HepG2 (cell line): ENCODE measurements around the gene PDLIM4. TPM values are rescaled to one million over a fixed set of nuclear protein-coding genes. Genes with fewer than 3 reads are reported as not detected.

Source experiments
- CCDC6 ChIP-seq: sonication (generic); formaldehyde crosslinking; IDR thresholded peaks from 2 replicates; pipeline ENCODE4 v1.8.1; 2022; ENCODE audit warnings: mild to moderate bottlenecking, missing genetic modification reagents, moderate library complexity
- DNMT1 ChIP-seq: sonication (generic); formaldehyde crosslinking; IDR thresholded peaks from 2 replicates; pipeline ENCODE4 v1.5.1; 2020; ENCODE audit warnings: mild to moderate bottlenecking, missing genetic modification reagents
- ESRRA ChIP-seq: sonication (generic); formaldehyde crosslinking; IDR thresholded peaks from 2 replicates; pipeline ENCODE4 v1.5.1; 2020; ENCODE audit warnings: mild to moderate bottlenecking, low read depth, missing genetic modification reagents
- FOXA3 ChIP-seq: IDR thresholded peaks from 2 replicates; pipeline ENCODE4 v1.6.1; 2016; ENCODE audit warnings: missing genetic modification reagents, missing compliant biosample characterization
- GLI4 ChIP-seq: sonication (generic); formaldehyde crosslinking; IDR thresholded peaks from 2 replicates; pipeline ENCODE4 v1.5.1; 2020; ENCODE audit warnings: missing genetic modification reagents, mild to moderate bottlenecking, moderate library complexity, borderline replicate concordance
- HNRNPUL1 ChIP-seq: fragments of 200-400 bp; formaldehyde crosslinking; IDR thresholded peaks from 2 replicates; pipeline ENCODE4 v1.6.1; 2017; ENCODE audit warnings: low read depth, mild to moderate bottlenecking, low read length, moderate library complexity
- HOXA3 ChIP-seq: sonication (generic); formaldehyde crosslinking; IDR thresholded peaks from 2 replicates; pipeline ENCODE4 v1.5.0; 2020; ENCODE audit warnings: missing genetic modification reagents
- KAT8 ChIP-seq: IDR thresholded peaks from 2 replicates; pipeline ENCODE4 v1.6.1; 2016; ENCODE audit warnings: missing genetic modification reagents, missing compliant biosample characterization
- NONO ChIP-seq, 2 experiments: fragments of 450-650 bp in 1 of 2; sonication (generic) in 1 of 2; formaldehyde crosslinking in 1 of 2; IDR thresholded peaks in 1 of 2; conservative IDR thresholded peaks in 1 of 2; 2 replicates each; pipeline versions ENCODE4 v1.6.1 to v1.8.0; 2017 to 2022; ENCODE audit warnings: mild to moderate bottlenecking in 1 of 2, missing genetic modification reagents in 1 of 2, moderate library complexity in 1 of 2
- NR3C1 ChIP-seq: sonication (generic); formaldehyde crosslinking; IDR thresholded peaks from 2 replicates; pipeline ENCODE4 v1.4.0; 2020; ENCODE audit warnings: missing genetic modification reagents
- PAX8 ChIP-seq: sonication (generic); formaldehyde crosslinking; IDR thresholded peaks from 2 replicates; pipeline ENCODE4 v1.8.0; 2022; ENCODE audit warnings: mild to moderate bottlenecking, missing genetic modification reagents, borderline replicate concordance
- RELA ChIP-seq: sonication (generic); formaldehyde crosslinking; IDR thresholded peaks from 2 replicates; pipeline ENCODE4 v1.4.0; 2020; ENCODE audit warnings: missing genetic modification reagents
- SATB2 ChIP-seq: sonication (generic); formaldehyde crosslinking; IDR thresholded peaks from 2 replicates; pipeline ENCODE4 v1.5.0; 2020; ENCODE audit warnings: missing genetic modification reagents
- SP4 ChIP-seq: sonication (generic); formaldehyde crosslinking; IDR thresholded peaks from 2 replicates; pipeline ENCODE4 v1.8.1; 2023; ENCODE audit warnings: mild to moderate bottlenecking, missing genetic modification reagents
- SRY ChIP-seq: sonication (generic); formaldehyde crosslinking; IDR thresholded peaks from 2 replicates; pipeline ENCODE4 v1.8.0; 2022; ENCODE audit warnings: mild to moderate bottlenecking, missing genetic modification reagents
- ZNF17 ChIP-seq: sonication (generic); formaldehyde crosslinking; IDR thresholded peaks from 2 replicates; pipeline ENCODE4 v1.5.0; 2020; ENCODE audit warnings: mild to moderate bottlenecking, missing genetic modification reagents
- ZNF33A ChIP-seq: sonication (generic); formaldehyde crosslinking; IDR thresholded peaks from 2 replicates; pipeline ENCODE4 v1.5.1; 2020; ENCODE audit warnings: missing genetic modification reagents, mild to moderate bottlenecking, moderate library complexity, borderline replicate concordance
- ZNF543 ChIP-seq: sonication (generic); formaldehyde crosslinking; IDR thresholded peaks from 2 replicates; pipeline ENCODE4 v1.4.0; 2020; ENCODE audit warnings: mild to moderate bottlenecking, missing genetic modification reagents
- ZNF619 ChIP-seq: sonication (generic); formaldehyde crosslinking; IDR thresholded peaks from 2 replicates; pipeline ENCODE4 v1.4.0; 2020; ENCODE audit warnings: mild to moderate bottlenecking, missing genetic modification reagents
- ZNF703 ChIP-seq: sonication (generic); formaldehyde crosslinking; IDR thresholded peaks from 2 replicates; pipeline ENCODE4 v1.5.1; 2020; ENCODE audit warnings: missing genetic modification reagents, mild to moderate bottlenecking, moderate library complexity, borderline replicate concordance
- ZNF777 ChIP-seq: sonication (generic); formaldehyde crosslinking; IDR thresholded peaks from 2 replicates; pipeline ENCODE4 v1.4.0; 2020; ENCODE audit warnings: missing genetic modification reagents
- ZNF878 ChIP-seq: sonication (generic); formaldehyde crosslinking; IDR thresholded peaks from 2 replicates; pipeline ENCODE4 v1.8.1; 2023; ENCODE audit warnings: mild to moderate bottlenecking, missing genetic modification reagents, moderate library complexity
- polyA plus RNA-seq, 8 experiments: library from polyadenylated mRNA; depleted of rRNA in 3 of 8; stranded (reverse) in 7 of 8; unstranded in 1 of 8; fragments of >200 nt; fragmentation: Illumina TruSeq in 4 of 8; extraction: Trizol in 4 of 8; gene quantifications; 2 replicates each; pipeline versions ENCODE4 v1.2.1 to v1.2.3, GENCODE V29; 2011 to 2016; ENCODE audit warnings: low read depth in 4 of 8, missing spikeins in 1 of 8, mixed read lengths in 1 of 8; ENCODE audit not compliant: insufficient read depth in 1 of 8
- total RNA-seq, 5 experiments: library from RNA; depleted of rRNA; stranded (reverse); fragments of >200 nt; fragmentation: Illumina TruSeq; extraction: Trizol; gene quantifications; 2 replicates each; pipeline ENCODE4 v1.2.3, GENCODE V29; 2016; ENCODE audit warnings: low read depth in 1 of 5
- TF ChIP-seq, protein P1 (sequence below): sonication (generic); formaldehyde crosslinking; IDR thresholded peaks from 2 replicates; pipeline ENCODE4 v1.5.1; 2020; ENCODE audit warnings: mild to moderate bottlenecking, missing genetic modification reagents, moderate library complexity
- TF ChIP-seq, protein P2 (sequence below), 2 experiments: sonication (generic) in 1 of 2; formaldehyde crosslinking in 1 of 2; IDR thresholded peaks; 2 replicates each; pipeline versions ENCODE4 v1.4.0 to v1.6.1; 2018 to 2020; ENCODE audit warnings: missing genetic modification reagents in 2 of 2, borderline replicate concordance in 1 of 2, low read depth in 1 of 2, mild to moderate bottlenecking in 1 of 2, missing biosample characterization in 1 of 2

Gene PDLIM4
- total and polyA plus RNA-seq, 2 of the 13 experiments (the other 11 are each of a cell fraction or from before 2014, with no cell fraction given) = 1.1 to 2.3 TPM

DNA sequence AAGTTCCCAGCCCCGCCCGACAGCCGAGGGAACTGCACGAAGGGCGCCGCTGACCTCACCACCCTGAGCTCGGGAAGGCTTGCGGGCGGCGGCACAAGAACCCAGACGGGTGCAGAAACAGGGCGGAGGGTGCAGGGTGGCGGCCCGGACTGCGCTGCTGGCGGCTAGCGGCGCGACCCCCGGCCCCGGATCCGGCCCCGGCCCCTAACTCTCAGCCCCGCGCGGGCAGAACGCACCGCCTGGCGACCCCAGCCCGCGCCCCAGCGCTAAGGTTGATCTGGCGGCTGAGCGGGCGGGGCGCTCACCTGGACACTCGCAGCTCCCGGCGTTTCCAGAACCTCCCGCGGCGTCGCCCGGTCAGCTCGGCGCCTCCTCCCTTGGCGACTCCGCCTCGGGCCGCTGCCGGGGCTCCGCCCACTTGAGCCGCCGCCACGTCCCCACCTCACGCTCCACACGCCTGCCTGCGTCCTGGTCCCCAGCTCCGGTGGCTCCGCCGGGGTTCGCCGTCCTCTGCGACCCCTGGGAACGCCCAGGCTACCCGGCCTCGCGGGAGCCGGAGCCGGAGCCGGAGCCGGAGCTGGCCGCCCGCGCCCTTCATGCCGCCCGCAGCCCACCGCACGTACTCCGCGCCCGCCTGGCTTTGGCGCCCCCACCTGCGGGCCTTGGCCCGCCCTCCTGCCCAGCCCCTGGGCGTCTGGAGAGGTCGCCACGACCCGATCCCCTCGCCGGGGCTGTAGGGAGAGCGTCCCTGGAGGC is 29.8 kb upstream of the PDLIM4 start, which contains the start of gene P4HA2 (continued):
- TF ChIP-seq ZNF33A (CRISPR knock-in tag) (no peak), NR3C1 (CRISPR knock-in tag) (no peak), RELA (CRISPR knock-in tag) (no peak), HOXA3 (peak; percentile 73), PAX8 (CRISPR knock-in tag) (0 out of 2 replicates have a peak, but pooled peaks have one; percentile 67), ZNF619 (0 out of 2 replicates have a peak, but pooled peaks have one; percentile 54), CCDC6 (CRISPR knock-in tag) (no peak; the same call in 1 of the 2 replicates), ZNF17 (no peak), FOXA3 (peak; percentile 1; the same call in 1 of the 2 replicates), ESRRA (CRISPR knock-in tag) (peak; percentile 35; the same call in 1 of the 2 replicates), KAT8 (CRISPR knock-in tag) (no peak), DNMT1 (CRISPR knock-in tag) (peak; percentile 67; the same call in 1 of the 2 replicates), ZNF878 (CRISPR knock-in tag) (peak; percentile 33; the same call in 1 of the 2 replicates), ZNF703 (CRISPR knock-in tag) (peak; percentile 73; the same call in 1 of the 2 replicates), SP4 (CRISPR knock-in tag) (peak; percentile 89), GLI4 (CRISPR knock-in tag) (peak; percentile 96), HNRNPUL1 (peak; percentile 46; the same call in 1 of the 2 replicates), SATB2 (CRISPR knock-in tag) (0 out of 2 replicates have a peak, but pooled peaks have one; percentile 47), ZNF777 (CRISPR knock-in tag) (peak; percentile 89), ZNF543 (CRISPR knock-in tag) (0 out of 2 replicates have a peak, but pooled peaks have one; percentile 46), SRY (CRISPR knock-in tag) (peak; percentile 84; the same call in 1 of the 2 replicates), NONO (IDR thresholded peaks at IDR 0.05) (no peak), NONO (CRISPR knock-in tag; conservative IDR thresholded peaks at IDR 0.05) (peak; percentile 33; the same call in 1 of the 2 replicates)
- TF ChIP-seq, protein P1, sequence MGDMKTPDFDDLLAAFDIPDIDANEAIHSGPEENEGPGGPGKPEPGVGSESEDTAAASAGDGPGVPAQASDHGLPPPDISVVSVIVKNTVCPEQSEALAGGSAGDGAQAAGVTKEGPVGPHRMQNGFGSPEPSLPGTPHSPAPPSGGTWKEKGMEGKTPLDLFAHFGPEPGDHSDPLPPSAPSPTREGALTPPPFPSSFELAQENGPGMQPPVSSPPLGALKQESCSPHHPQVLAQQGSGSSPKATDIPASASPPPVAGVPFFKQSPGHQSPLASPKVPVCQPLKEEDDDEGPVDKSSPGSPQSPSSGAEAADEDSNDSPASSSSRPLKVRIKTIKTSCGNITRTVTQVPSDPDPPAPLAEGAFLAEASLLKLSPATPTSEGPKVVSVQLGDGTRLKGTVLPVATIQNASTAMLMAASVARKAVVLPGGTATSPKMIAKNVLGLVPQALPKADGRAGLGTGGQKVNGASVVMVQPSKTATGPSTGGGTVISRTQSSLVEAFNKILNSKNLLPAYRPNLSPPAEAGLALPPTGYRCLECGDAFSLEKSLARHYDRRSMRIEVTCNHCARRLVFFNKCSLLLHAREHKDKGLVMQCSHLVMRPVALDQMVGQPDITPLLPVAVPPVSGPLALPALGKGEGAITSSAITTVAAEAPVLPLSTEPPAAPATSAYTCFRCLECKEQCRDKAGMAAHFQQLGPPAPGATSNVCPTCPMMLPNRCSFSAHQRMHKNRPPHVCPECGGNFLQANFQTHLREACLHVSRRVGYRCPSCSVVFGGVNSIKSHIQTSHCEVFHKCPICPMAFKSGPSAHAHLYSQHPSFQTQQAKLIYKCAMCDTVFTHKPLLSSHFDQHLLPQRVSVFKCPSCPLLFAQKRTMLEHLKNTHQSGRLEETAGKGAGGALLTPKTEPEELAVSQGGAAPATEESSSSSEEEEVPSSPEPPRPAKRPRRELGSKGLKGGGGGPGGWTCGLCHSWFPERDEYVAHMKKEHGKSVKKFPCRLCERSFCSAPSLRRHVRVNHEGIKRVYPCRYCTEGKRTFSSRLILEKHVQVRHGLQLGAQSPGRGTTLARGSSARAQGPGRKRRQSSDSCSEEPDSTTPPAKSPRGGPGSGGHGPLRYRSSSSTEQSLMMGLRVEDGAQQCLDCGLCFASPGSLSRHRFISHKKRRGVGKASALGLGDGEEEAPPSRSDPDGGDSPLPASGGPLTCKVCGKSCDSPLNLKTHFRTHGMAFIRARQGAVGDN (CRISPR knock-in tag) = peak; percentile 95
- TF ChIP-seq, protein P2, sequence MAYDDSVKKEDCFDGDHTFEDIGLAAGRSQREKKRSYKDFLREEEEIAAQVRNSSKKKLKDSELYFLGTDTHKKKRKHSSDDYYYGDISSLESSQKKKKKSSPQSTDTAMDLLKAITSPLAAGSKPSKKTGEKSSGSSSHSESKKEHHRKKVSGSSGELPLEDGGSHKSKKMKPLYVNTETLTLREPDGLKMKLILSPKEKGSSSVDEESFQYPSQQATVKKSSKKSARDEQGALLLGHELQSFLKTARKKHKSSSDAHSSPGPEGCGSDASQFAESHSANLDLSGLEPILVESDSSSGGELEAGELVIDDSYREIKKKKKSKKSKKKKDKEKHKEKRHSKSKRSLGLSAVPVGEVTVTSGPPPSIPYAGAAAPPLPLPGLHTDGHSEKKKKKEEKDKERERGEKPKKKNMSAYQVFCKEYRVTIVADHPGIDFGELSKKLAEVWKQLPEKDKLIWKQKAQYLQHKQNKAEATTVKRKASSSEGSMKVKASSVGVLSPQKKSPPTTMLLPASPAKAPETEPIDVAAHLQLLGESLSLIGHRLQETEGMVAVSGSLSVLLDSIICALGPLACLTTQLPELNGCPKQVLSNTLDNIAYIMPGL (CRISPR knock-in tag; IDR thresholded peaks at IDR 0.05; ENCODE audit: borderline replicate concordance in 1 of 2, low read depth in 1 of 2) = peak; percentile 48 to 82
